GM13976 (cell line): Measurements from ENCODE around the gene NXT2.
"Not testable (repeated sequence)": the region's sequence is repeated elsewhere in the genome, so short reads cannot be mapped to it uniquely, and the experiment has no call there.

Experiments used
- DNase-seq: peaks from one replicate; pipeline ENCODE4 v3.0.0; 2012; ENCODE audit warnings: low spot score
- in situ Hi-C: fragments of 300-500 bp; cut with MboI; formaldehyde crosslinking; loops from one replicate; pipeline ENCODE4 v1.12.0; 2022; ENCODE audit warnings: low sequenced_read_pairs, mixed read lengths, inconsistent platforms; ENCODE audit not compliant: unreplicated experiment
- TF ChIP-seq, protein P1 (sequence below): IDR thresholded peaks from 2 replicates; pipeline ENCODE4 v1.5.1; 2012; ENCODE audit warnings: borderline replicate concordance, mild to moderate bottlenecking; ENCODE audit not compliant: insufficient read depth; ENCODE audit errors: extremely low read depth, missing control alignments, control extremely low read depth

NXT2 gene

DNA sequence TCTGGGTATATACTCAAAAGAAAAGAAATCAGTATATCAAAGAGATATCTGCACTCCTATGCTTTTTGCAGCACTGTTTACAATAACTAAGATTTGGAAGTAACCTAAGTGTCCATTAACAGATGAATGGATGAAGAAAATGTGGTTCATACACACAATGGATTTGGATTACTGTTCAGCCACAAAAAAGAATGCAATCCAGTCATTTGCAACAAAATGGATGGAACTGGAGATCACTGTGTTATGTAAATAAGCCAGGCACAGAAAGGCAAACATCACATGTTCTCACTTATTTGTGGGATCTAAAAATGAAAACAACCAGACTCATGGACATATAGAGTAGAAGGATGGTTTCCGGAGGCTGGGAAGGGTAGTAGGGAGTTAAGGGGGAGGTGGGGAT, 17.6 kb upstream of the NXT2 start:
- in situ Hi-C loops = no loop called here
- no peak for DNase-seq
- TF ChIP-seq, protein P1, sequence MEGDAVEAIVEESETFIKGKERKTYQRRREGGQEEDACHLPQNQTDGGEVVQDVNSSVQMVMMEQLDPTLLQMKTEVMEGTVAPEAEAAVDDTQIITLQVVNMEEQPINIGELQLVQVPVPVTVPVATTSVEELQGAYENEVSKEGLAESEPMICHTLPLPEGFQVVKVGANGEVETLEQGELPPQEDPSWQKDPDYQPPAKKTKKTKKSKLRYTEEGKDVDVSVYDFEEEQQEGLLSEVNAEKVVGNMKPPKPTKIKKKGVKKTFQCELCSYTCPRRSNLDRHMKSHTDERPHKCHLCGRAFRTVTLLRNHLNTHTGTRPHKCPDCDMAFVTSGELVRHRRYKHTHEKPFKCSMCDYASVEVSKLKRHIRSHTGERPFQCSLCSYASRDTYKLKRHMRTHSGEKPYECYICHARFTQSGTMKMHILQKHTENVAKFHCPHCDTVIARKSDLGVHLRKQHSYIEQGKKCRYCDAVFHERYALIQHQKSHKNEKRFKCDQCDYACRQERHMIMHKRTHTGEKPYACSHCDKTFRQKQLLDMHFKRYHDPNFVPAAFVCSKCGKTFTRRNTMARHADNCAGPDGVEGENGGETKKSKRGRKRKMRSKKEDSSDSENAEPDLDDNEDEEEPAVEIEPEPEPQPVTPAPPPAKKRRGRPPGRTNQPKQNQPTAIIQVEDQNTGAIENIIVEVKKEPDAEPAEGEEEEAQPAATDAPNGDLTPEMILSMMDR = no peak

DNA sequence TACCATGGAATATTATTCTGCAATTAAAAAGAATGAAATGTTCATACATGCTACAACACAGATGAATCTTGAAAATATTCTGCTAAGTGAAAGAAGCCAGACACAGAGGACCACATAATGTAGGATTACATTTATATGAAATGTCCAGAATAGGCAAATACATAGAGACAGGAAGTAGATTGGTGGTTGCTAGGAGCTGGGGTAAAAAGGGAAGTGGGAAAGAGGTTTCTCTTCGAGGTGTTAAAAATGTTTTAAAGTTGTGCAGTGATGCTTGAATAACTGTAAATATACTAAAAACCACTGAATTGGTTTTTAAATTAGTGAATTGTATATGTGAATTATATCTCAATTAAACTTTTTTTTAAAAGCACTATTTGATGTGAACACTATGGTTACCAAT, 3.6 kb upstream of the NXT2 start:
- TF ChIP-seq, protein P1 = no peak
- in situ Hi-C loops = no loop called here
- DNase-seq = no peak

DNA sequence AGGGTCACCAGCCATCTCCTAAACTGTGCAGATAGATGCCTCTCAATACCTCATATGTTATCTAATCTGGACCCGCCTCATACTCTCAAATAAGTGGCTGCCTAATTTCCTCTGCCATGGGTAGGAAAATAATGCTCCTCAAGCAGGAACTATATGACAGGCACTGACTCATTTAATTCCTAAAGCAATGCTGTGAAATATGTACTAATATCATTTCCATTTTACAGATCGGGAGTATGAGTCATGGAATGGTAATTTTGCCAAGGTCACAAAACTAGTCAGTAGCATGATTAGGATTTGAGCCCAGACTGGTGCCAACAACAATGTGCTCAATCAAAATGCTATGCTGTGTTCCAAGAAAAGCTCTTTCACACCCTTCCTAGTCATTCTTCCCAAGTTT, 3.0 kb upstream of the NXT2 start:
- DNase-seq = no peak
- TF ChIP-seq, protein P1 = no peak

DNA sequence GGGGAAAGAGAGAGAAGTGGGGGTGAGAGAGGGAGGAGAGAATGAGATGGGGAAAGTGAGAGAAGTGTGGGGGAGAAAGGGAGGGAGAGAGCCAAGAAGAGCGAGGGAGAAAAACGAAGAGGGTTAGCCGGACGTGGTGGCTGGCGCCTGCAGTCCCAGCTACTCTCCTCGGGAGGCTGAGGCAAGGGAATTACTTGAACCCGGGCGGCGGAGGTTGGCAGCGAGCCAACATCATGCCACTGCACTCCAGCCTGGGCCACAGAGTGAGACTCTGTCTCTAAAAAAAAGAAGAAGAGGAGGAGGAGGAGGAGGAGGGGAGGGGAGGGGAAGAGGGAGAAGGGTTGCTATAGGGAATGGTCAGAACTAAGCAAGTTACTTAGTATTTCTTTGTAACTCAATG, 1.7 kb upstream of the NXT2 start:
- in situ Hi-C loops = no loop called here
- TF ChIP-seq, protein P1 = no peak
- DNase-seq = no peak

More for the DNA sequence above, 3.0 kb upstream of the NXT2 start:
- in situ Hi-C loops = no loop called here

DNA sequence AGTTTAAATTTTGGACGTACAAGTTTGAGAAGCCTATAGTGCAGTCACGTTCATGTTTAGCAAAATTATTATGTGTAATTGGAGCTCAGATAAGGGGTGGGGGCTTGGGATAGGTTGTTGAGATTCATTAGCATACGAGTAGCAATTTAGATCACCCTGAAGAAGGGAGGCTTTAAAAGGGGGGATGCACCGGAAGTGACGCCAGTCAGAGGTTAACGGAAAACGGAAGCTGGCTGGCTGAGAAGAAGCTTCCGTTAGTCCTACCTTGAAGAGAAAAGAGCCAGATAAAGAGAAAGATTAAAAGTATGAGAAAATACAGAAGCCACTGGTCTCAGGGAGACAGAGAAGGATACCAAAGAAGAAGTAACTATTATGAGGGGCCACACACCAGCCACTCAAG, 1.1 kb upstream of the NXT2 start:
- in situ Hi-C loops = no loop called here
- no peak for DNase-seq
- TF ChIP-seq, protein P1 = no peak

DNA sequence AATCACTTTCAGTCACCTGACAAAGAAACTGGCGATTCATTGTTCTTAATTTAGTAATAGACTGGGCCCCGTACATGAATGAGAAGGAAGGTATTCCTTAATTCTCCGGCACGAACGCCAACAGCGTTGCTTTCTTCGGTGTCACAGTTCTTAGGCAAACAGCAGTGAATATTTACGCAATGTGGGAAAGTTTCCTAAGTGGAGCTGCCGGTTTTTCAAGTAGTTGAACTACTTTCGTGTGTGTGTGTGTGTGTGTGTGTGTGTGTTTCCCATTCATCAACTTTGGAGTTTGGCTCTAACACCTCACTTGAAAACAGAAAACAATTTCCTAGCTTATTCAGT, 651 bp downstream of the NXT2 start:
- in situ Hi-C loops = no loop called here
- TF ChIP-seq, protein P1 = no peak
- DNase-seq = no peak

DNA sequence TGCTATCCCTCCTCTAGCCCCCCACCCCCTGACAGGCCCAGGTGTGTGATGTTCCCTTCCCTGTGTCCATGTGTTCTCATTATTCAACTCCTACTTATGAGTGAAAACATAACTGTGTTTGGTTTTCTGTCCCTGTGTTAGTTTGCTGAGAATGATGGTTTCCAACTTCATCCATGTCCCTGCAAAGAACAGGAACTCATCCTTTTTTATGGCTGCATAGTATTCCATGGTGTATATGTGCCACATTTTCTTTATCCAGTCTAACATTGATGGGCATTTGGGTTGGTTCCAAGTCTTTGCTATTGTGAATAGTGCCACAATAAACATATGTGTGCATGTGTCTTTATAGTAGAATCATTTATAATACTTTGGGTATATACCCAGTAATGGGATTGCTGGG, 2.4 kb downstream of the NXT2 start:
- in situ Hi-C loops = not testable (repeated sequence)

More for the DNA sequence above, 2.4 kb downstream of the NXT2 start:
- not testable (repeated sequence) for DNase-seq
